Measurements from ENCODE around the gene TSGA10.
"Not testable (repeated sequence)": the region's sequence is repeated elsewhere in the genome, so short reads cannot be mapped to it uniquely, and the experiment has no call there.

The TSGA10 gene

DNA sequence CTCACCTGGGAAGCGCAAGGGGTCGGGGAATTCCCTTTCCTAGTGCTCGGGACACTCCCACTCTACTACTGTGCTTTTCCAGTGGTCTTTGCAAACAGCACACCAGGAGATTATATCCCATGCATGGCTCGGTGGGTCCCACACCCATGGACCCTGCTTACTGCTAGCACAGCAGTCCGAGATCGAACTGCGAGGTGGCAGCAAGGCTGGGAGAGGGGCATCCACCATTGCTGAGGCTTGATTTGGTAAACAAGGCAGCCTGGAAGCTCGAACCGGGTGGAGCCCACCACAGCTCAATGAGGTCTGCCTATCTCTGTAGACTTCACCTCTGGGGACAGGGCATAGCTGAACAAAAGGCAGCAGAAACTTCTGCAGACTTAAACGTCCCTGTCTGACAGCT, 154.0 kb downstream of the TSGA10 start:
- H3K79me1 ChIP-seq (ENCODE audit: low read length) = no peaks in the 10 kb centered on the region
- no peak overlapping the region for H4K8ac ChIP-seq (ENCODE audit: low read depth, low read length)
- H3K79me2 ChIP-seq (ENCODE audit: control insufficient read depth, insufficient read depth, low read length, poor library complexity) = no peaks in the 10 kb centered on the region
- no peak overlapping the region for H3K14ac ChIP-seq (ENCODE audit: low read length)
- no peak overlapping the region for H4K91ac ChIP-seq (ENCODE audit: low read depth, low read length)
- no peaks in the 10 kb centered on the region for H3K4me1 ChIP-seq (ENCODE audit: control insufficient read depth in 1 of 2, insufficient read depth in 2 of 2, low read length in 2 of 2)
- H2AFZ ChIP-seq (ENCODE audit: insufficient read depth, low read length, poor library complexity) = no peak overlapping the region
- no peak overlapping the region for H2BK5ac ChIP-seq (ENCODE audit: low read depth, low read length, poor library complexity)
- no peak overlapping the region for H3K9ac ChIP-seq (ENCODE audit: low read length)
- no peak overlapping the region for H3K27ac ChIP-seq (ENCODE audit: low read depth, low read length)
- no peak overlapping the region for H2AK5ac ChIP-seq (ENCODE audit: low read length)
- no peaks in the 10 kb centered on the region for H3K36me3 ChIP-seq (ENCODE audit: control insufficient read depth in 1 of 2, insufficient read depth in 2 of 2, low read length in 2 of 2)
- no peak overlapping the region for H3K4ac ChIP-seq (ENCODE audit: low read depth, low read length)
- H3K23ac ChIP-seq (ENCODE audit: low read length) = no peak overlapping the region
- DNase-seq = no peak
- no peak overlapping the region for H4K12ac ChIP-seq (ENCODE audit: low read depth, low read length)
- no peak overlapping the region for H3K4me2 ChIP-seq (ENCODE audit: low read length)
- no peak overlapping the region for H2BK12ac ChIP-seq (ENCODE audit: low read length)
- H3K18ac ChIP-seq (ENCODE audit: low read length) = no peak overlapping the region
- H3K9me3 ChIP-seq (ENCODE audit: insufficient read depth, low read depth, low read length) = peaks cover 8% of the 10 kb centered on the region
- H3K27me3 ChIP-seq (ENCODE audit: insufficient read depth, low read length) = no peaks in the 10 kb centered on the region
- H2BK120ac ChIP-seq (ENCODE audit: insufficient read depth, low read length, poor library complexity) = no peak overlapping the region
- H3K4me3 ChIP-seq (ENCODE audit: low read depth, low read length) = no peak overlapping the region
- no CpG with 5 or more reads among the region's 10 CpGs for WGBS (ENCODE audit: extremely low coverage, insufficient coverage, insufficient read length)

- not testable (repeated sequence) for H2BK120ac ChIP-seq (ENCODE audit: insufficient read depth, low read length, poor library complexity); H4K12ac ChIP-seq (ENCODE audit: low read depth, low read length); H3K9ac ChIP-seq (ENCODE audit: low read length); H3K79me1 ChIP-seq (ENCODE audit: low read length); DNase-seq; H3K27ac ChIP-seq (ENCODE audit: low read depth, low read length); H2BK5ac ChIP-seq (ENCODE audit: low read depth, low read length, poor library complexity); H3K36me3 ChIP-seq (ENCODE audit: control insufficient read depth in 1 of 2, insufficient read depth in 2 of 2, low read length in 2 of 2); H3K4ac ChIP-seq (ENCODE audit: low read depth, low read length); H3K14ac ChIP-seq (ENCODE audit: low read length); H4K91ac ChIP-seq (ENCODE audit: low read depth, low read length); H3K18ac ChIP-seq (ENCODE audit: low read length); H2AK5ac ChIP-seq (ENCODE audit: low read length); H2AFZ ChIP-seq (ENCODE audit: insufficient read depth, low read length, poor library complexity); H2BK12ac ChIP-seq (ENCODE audit: low read length); H3K4me1 ChIP-seq (ENCODE audit: control insufficient read depth in 1 of 2, insufficient read depth in 2 of 2, low read length in 2 of 2); H3K4me2 ChIP-seq (ENCODE audit: low read length); H3K79me2 ChIP-seq (ENCODE audit: control insufficient read depth, insufficient read depth, low read length, poor library complexity); H3K27me3 ChIP-seq (ENCODE audit: insufficient read depth, low read length); H4K8ac ChIP-seq (ENCODE audit: low read depth, low read length); H3K23ac ChIP-seq (ENCODE audit: low read length); H3K4me3 ChIP-seq (ENCODE audit: low read depth, low read length); H3K9me3 ChIP-seq (ENCODE audit: insufficient read depth, low read depth, low read length)
- no CpG with 5 or more reads among the region's 28 CpGs for WGBS (ENCODE audit: extremely low coverage, insufficient coverage, insufficient read length)
Measured at GRCh38 chr2:98988695-98989094, 166.0 kb downstream of the TSGA10 start.

DNA sequence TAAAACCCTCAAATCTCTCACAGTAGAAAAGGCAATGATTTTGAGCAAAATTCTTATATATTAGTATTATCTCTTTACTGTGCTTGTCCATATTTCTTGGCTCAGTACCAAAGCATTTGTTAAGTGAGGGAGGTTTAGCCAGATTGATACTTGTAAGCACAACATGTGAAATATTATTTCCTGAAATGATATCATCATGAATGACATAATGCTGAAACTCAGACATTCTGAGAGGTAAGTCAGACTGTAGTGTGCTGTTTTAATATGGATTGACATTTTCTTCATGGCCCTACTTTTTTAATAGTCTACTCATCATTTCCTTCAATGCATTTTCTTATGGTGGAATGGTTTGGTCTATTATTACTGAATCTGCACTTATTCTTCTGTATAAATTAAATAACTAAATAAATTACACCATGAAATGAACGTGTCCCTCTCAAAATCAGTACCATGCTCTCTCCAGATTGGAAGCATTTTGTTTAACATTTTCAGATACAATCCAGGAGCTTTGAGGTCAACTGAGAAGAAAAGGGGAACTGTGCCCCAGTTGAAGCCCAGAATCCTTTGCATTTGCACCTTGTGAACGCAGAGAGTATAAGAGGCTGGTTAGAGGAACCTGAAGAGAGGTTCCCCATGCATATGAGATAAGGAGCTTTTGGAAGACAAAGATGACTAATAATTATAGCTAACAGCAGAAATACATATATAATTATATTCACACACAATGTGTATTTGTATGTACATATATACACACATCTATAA, 168.7 kb downstream of the TSGA10 start:
- H3K4me3 ChIP-seq (ENCODE audit: low read depth, low read length) = no peak overlapping the region
- no peak overlapping the region for H2BK120ac ChIP-seq (ENCODE audit: insufficient read depth, low read length, poor library complexity)
- H4K8ac ChIP-seq (ENCODE audit: low read depth, low read length) = no peak overlapping the region
- DNase-seq = no peak
- no peaks in the 10 kb centered on the region for H3K4me1 ChIP-seq (ENCODE audit: control insufficient read depth in 1 of 2, insufficient read depth in 2 of 2, low read length in 2 of 2)
- no peaks in the 10 kb centered on the region for H3K79me2 ChIP-seq (ENCODE audit: control insufficient read depth, insufficient read depth, low read length, poor library complexity)
- no peak overlapping the region for H3K18ac ChIP-seq (ENCODE audit: low read length)
- no peak overlapping the region for H4K12ac ChIP-seq (ENCODE audit: low read depth, low read length)
- H3K23ac ChIP-seq (ENCODE audit: low read length) = no peak overlapping the region
- H3K14ac ChIP-seq (ENCODE audit: low read length) = no peak overlapping the region
- no peaks in the 10 kb centered on the region for H3K36me3 ChIP-seq (ENCODE audit: control insufficient read depth in 1 of 2, insufficient read depth in 2 of 2, low read length in 2 of 2)
- no peak overlapping the region for H3K4ac ChIP-seq (ENCODE audit: low read depth, low read length)
- no peak overlapping the region for H3K9ac ChIP-seq (ENCODE audit: low read length)
- H3K9me3 ChIP-seq (ENCODE audit: insufficient read depth, low read depth, low read length) = no peaks in the 10 kb centered on the region
- no peak overlapping the region for H4K91ac ChIP-seq (ENCODE audit: low read depth, low read length)
- no peak overlapping the region for H2BK12ac ChIP-seq (ENCODE audit: low read length)
- H3K4me2 ChIP-seq (ENCODE audit: low read length) = no peak overlapping the region
- H3K79me1 ChIP-seq (ENCODE audit: low read length) = no peaks in the 10 kb centered on the region
- no peak overlapping the region for H2AFZ ChIP-seq (ENCODE audit: insufficient read depth, low read length, poor library complexity)
- no CpG with 5 or more reads among the region's 2 CpGs for WGBS (ENCODE audit: extremely low coverage, insufficient coverage, insufficient read length)
- H3K27ac ChIP-seq (ENCODE audit: low read depth, low read length) = no peak overlapping the region
- H3K27me3 ChIP-seq (ENCODE audit: insufficient read depth, low read length) = no peaks in the 10 kb centered on the region
- H2AK5ac ChIP-seq (ENCODE audit: low read length) = no peak overlapping the region
- H2BK5ac ChIP-seq (ENCODE audit: low read depth, low read length, poor library complexity) = no peak overlapping the region

GRCh38 chr2:98975611-98976010, 179.1 kb downstream of the TSGA10 start:
- WGBS (ENCODE audit: extremely low coverage, insufficient coverage, insufficient read length) = no CpG with 5 or more reads among the region's 2 CpGs
- H2AK5ac ChIP-seq (ENCODE audit: low read length) = no peak overlapping the region

More at GRCh38 chr2:98975611-98976010, 179.1 kb downstream of the TSGA10 start:
- Histone ChIP-seq H3K9me3 (ENCODE audit: insufficient read depth, low read depth, low read length) (peaks cover 6% of the 10 kb centered on the region), H4K12ac (ENCODE audit: low read depth, low read length) (no peak overlapping the region), H3K9ac (ENCODE audit: low read length) (no peak overlapping the region), H2BK5ac (ENCODE audit: low read depth, low read length, poor library complexity) (no peak overlapping the region), H3K18ac (ENCODE audit: low read length) (no peak overlapping the region), H3K36me3 (ENCODE audit: control insufficient read depth in 1 of 2, insufficient read depth in 2 of 2, low read length in 2 of 2) (no peaks in the 10 kb centered on the region), H3K4me1 (ENCODE audit: control insufficient read depth in 1 of 2, insufficient read depth in 2 of 2, low read length in 2 of 2) (no peaks in the 10 kb centered on the region), H3K4ac (ENCODE audit: low read depth, low read length) (no peak overlapping the region), H3K4me2 (ENCODE audit: low read length) (no peak overlapping the region), H3K23ac (ENCODE audit: low read length) (no peak overlapping the region), H2BK12ac (ENCODE audit: low read length) (no peak overlapping the region), H3K14ac (ENCODE audit: low read length) (no peak overlapping the region), H3K27ac (ENCODE audit: low read depth, low read length) (no peak overlapping the region), H4K8ac (ENCODE audit: low read depth, low read length) (no peak overlapping the region), H3K79me1 (ENCODE audit: low read length) (no peaks in the 10 kb centered on the region), H2AFZ (ENCODE audit: insufficient read depth, low read length, poor library complexity) (no peak overlapping the region), H3K4me3 (ENCODE audit: low read depth, low read length) (no peak overlapping the region), H3K79me2 (ENCODE audit: control insufficient read depth, insufficient read depth, low read length, poor library complexity) (no peaks in the 10 kb centered on the region), H4K91ac (ENCODE audit: low read depth, low read length) (no peak overlapping the region), H3K27me3 (ENCODE audit: insufficient read depth, low read length) (no peaks in the 10 kb centered on the region), H2BK120ac (ENCODE audit: insufficient read depth, low read length, poor library complexity) (no peak overlapping the region)
- no peak for DNase-seq
